ENCODE data around the gene CDH22.

DNA sequence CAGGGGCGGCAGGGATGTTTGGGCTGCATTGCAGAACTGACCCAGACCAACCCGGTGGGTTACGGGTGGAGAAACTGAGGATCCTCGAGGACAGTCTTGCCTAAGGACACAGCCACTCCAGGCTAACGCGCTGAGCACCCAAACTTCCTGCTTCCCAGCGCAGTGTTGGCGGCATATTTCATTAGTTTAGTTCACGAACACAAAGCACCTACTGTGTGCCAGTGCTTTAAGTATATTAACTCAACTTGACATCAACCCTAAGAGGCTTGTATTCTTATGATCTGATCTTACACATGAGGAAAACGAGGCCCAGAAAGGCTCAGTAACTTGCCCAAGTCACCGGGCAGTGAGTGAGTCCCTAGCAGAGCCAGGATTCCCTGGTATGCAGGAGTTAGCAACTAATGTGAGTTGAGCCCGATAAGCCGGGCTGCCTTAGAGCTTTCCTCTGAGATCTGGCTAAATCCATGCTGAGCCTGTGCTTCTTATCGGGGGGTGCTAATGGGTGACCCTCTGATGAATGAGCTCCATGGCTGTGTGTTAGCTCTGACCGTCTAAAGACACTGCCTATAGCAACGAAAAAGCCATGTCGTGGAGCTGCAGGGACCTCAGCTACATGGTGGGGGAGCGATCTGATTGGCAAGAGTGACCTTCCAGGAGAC is 97.5 kb downstream of the CDH22 start:
- TF ChIP-seq, protein P1, sequence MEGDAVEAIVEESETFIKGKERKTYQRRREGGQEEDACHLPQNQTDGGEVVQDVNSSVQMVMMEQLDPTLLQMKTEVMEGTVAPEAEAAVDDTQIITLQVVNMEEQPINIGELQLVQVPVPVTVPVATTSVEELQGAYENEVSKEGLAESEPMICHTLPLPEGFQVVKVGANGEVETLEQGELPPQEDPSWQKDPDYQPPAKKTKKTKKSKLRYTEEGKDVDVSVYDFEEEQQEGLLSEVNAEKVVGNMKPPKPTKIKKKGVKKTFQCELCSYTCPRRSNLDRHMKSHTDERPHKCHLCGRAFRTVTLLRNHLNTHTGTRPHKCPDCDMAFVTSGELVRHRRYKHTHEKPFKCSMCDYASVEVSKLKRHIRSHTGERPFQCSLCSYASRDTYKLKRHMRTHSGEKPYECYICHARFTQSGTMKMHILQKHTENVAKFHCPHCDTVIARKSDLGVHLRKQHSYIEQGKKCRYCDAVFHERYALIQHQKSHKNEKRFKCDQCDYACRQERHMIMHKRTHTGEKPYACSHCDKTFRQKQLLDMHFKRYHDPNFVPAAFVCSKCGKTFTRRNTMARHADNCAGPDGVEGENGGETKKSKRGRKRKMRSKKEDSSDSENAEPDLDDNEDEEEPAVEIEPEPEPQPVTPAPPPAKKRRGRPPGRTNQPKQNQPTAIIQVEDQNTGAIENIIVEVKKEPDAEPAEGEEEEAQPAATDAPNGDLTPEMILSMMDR (IDR thresholded peaks at IDR 0.05): no peak
- no peak for TF ChIP-seq POLR2A (IDR thresholded peaks at IDR 0.05)
